GM23338 (cell line): ENCODE measurements around the gene ACAD11. TPM values are rescaled to one million over a fixed set of nuclear protein-coding genes. Genes with fewer than 3 reads are reported as not detected.

ENCODE experiments used
- ATAC-seq: fragments of 200-7000 bp; cut with Tn5 transposase; 3 replicates; pipeline ENCODE4 v1.9.1; 2020
- DNase-seq: peaks from one replicate; pipeline ENCODE4 v3.0.0-alpha.2; 2015; ENCODE audit warnings: low spot score
- H2AFZ ChIP-seq: fragments of 200-600 bp; sonication (generic); 2 replicates; pipeline ENCODE4 v1.8.0; 2016; ENCODE audit warnings: antibody characterized with exemption, mild to moderate bottlenecking, moderate library complexity
- H3F3A ChIP-seq: fragments of 200-600 bp; sonication (generic); replicated peaks from 2 replicates; pipeline ENCODE4 v1.8.0; 2017; ENCODE audit warnings: antibody characterized with exemption, mixed run types, low read depth
- H3K27ac ChIP-seq: fragments of 200-600 bp; sonication (generic); 2 replicates; pipeline ENCODE4 v1.6.1; 2016; ENCODE audit warnings: low read depth
- H3K27me3 ChIP-seq: fragments of 200-600 bp; sonication (generic); 2 replicates; pipeline ENCODE4 v1.8.0; 2016; ENCODE audit warnings: mild to moderate bottlenecking, mixed run types, moderate library complexity; ENCODE audit not compliant: insufficient read depth
- H3K36me3 ChIP-seq: fragments of 200-600 bp; sonication (generic); 2 replicates; pipeline ENCODE4 v1.8.0; 2016; ENCODE audit warnings: mild to moderate bottlenecking; ENCODE audit not compliant: insufficient read depth
- H3K4me1 ChIP-seq: fragments of 200-600 bp; sonication (generic); 2 replicates; pipeline ENCODE4 v1.8.0; 2016; ENCODE audit warnings: mild to moderate bottlenecking, moderate library complexity; ENCODE audit not compliant: insufficient read depth
- H3K4me2 ChIP-seq: fragments of 200-600 bp; sonication (generic); 2 replicates; pipeline ENCODE4 v1.7.1; 2017; ENCODE audit warnings: mixed run types
- H3K4me3 ChIP-seq: fragments of 200-600 bp; sonication (generic); 2 replicates; pipeline ENCODE4 v1.6.1; 2016; ENCODE audit warnings: mixed run types
- H3K79me2 ChIP-seq: fragments of 200-600 bp; sonication (generic); replicated peaks from 2 replicates; pipeline ENCODE4 v1.8.0; 2017; ENCODE audit warnings: mild to moderate bottlenecking; ENCODE audit not compliant: insufficient read depth
- H3K9me2 ChIP-seq: fragments of 200-600 bp; sonication (generic); 2 replicates; pipeline ENCODE4 v1.8.0; 2017; ENCODE audit not compliant: insufficient read depth
- H4K20me1 ChIP-seq: fragments of 200-600 bp; sonication (generic); replicated peaks from 2 replicates; pipeline ENCODE4 v1.8.0; 2017; ENCODE audit warnings: mild to moderate bottlenecking; ENCODE audit not compliant: insufficient read depth
- H3K27ac Mint-ChIP-seq: 2 replicates; pipeline ENCODE4 v1.8.0; 2020; ENCODE audit warnings: inconsistent platforms, mild to moderate bottlenecking, moderate library complexity, mixed read lengths
- H3K27me3 Mint-ChIP-seq: 3 replicates; pipeline ENCODE4 v1.8.0; 2022; ENCODE audit warnings: low read depth, mild to moderate bottlenecking, moderate library complexity, mixed read lengths, inconsistent platforms; ENCODE audit not compliant: insufficient read depth, poor library complexity
- H3K36me3 Mint-ChIP-seq: 3 replicates; pipeline ENCODE4 v1.8.0; 2021; ENCODE audit warnings: low read depth, mild to moderate bottlenecking, inconsistent platforms, moderate library complexity, mixed read lengths
- H3K4me1 Mint-ChIP-seq: 3 replicates; pipeline ENCODE4 v1.8.0; 2020; ENCODE audit warnings: mild to moderate bottlenecking, inconsistent platforms, mixed read lengths
- H3K4me3 Mint-ChIP-seq: 3 replicates; pipeline ENCODE4 v1.8.0; 2021; ENCODE audit warnings: moderate library complexity, mild to moderate bottlenecking, inconsistent platforms, mixed read lengths
- H3K9me3 Mint-ChIP-seq: 3 replicates; pipeline ENCODE4 v1.8.0; 2020; ENCODE audit warnings: moderate library complexity, mild to moderate bottlenecking, inconsistent platforms, mixed read lengths
- CREB1 ChIP-seq: fragments of 250-450 bp; sonication (Bioruptor Pico); IDR thresholded peaks from 2 replicates; pipeline ENCODE4 v1.5.0; 2020; ENCODE audit warnings: low read depth, mild to moderate bottlenecking, moderate library complexity
- CTCF ChIP-seq, 2 experiments: fragments of 200-600 bp in 1 of 2; sonication (generic) in 1 of 2; conservative IDR thresholded peaks; 2 replicates each; pipeline versions ENCODE4 v1.5.1 to v1.6.1; 2016 to 2017; ENCODE audit warnings: antibody characterized with exemption in 2 of 2, low read depth in 2 of 2, mild to moderate bottlenecking in 2 of 2, moderate library complexity in 1 of 2
- ETS1 ChIP-seq: IDR thresholded peaks from 2 replicates; pipeline ENCODE4 v1.6.1; 2016; ENCODE audit warnings: antibody characterized with exemption
- EZH2 ChIP-seq: fragments of 200-600 bp; sonication (generic); IDR thresholded peaks from one replicate; pipeline ENCODE4 v1.8.0; 2017; ENCODE audit warnings: antibody characterized with exemption, mild to moderate bottlenecking, low read depth; ENCODE audit not compliant: unreplicated experiment
- EZH2phosphoT487 ChIP-seq: fragments of 200-600 bp; sonication (generic); IDR thresholded peaks from one replicate; pipeline ENCODE4 v1.8.1; 2018; ENCODE audit warnings: antibody characterized with exemption; ENCODE audit not compliant: unreplicated experiment
- JUNB ChIP-seq: IDR thresholded peaks from one replicate; pipeline ENCODE4 v1.6.1; 2016; ENCODE audit warnings: antibody characterized with exemption; ENCODE audit not compliant: unreplicated experiment
- NANOG ChIP-seq: IDR thresholded peaks from 2 replicates; pipeline ENCODE4 v1.6.1; 2016; ENCODE audit warnings: antibody characterized with exemption, borderline replicate concordance
- POLR2AphosphoS5 ChIP-seq: IDR thresholded peaks from 2 replicates; pipeline ENCODE4 v1.6.1; 2016; ENCODE audit warnings: antibody characterized with exemption, low read depth
- REST ChIP-seq: IDR thresholded peaks from one replicate; pipeline ENCODE4 v1.6.1; 2018; ENCODE audit warnings: antibody characterized with exemption; ENCODE audit not compliant: unreplicated experiment
- STAT1 ChIP-seq: IDR thresholded peaks from one replicate; pipeline ENCODE4 v1.6.1; 2016; ENCODE audit warnings: antibody characterized with exemption; ENCODE audit not compliant: unreplicated experiment
- ZNF114 ChIP-seq: fragments of 250-450 bp; sonication (Bioruptor Pico); IDR thresholded peaks from 2 replicates; pipeline ENCODE4 v1.5.0; 2020; ENCODE audit warnings: mild to moderate bottlenecking, moderate library complexity
- ZNF331 ChIP-seq: fragments of 250-450 bp; sonication (Bioruptor Pico); IDR thresholded peaks from 2 replicates; pipeline ENCODE4 v1.5.0; 2020; ENCODE audit warnings: low read depth, mild to moderate bottlenecking, moderate library complexity
- ZNF462 ChIP-seq: fragments of 250-450 bp; sonication (Bioruptor Pico); IDR thresholded peaks from 2 replicates; pipeline ENCODE4 v1.5.0; 2020; ENCODE audit warnings: mild to moderate bottlenecking, moderate library complexity
- polyA plus RNA-seq: library from polyadenylated mRNA; unstranded; fragments of >200 nt; fragmentation: Nextera tagmentation; extraction: Ambion mirVana; gene quantifications from 2 replicates; pipeline ENCODE4 v1.2.1, GENCODE V29; 2016
- total RNA-seq: library from RNA; depleted of rRNA; stranded (reverse); fragments of >200 nt; shearing (Covaris generic); gene quantifications from 2 replicates; pipeline ENCODE4 v1.2.3, GENCODE V29; 2014

The ACAD11 gene
- total and polyA plus RNA-seq, 2 experiments from 2014 or later, result 11.4 to 17.1 TPM

GRCh38 chr3:132553826-132554225, 105.8 kb downstream of the ACAD11 start:
- Mint-ChIP-seq H3K4me1 (peaks cover 26% of the 10 kb centered on the region), H3K27me3 (no peaks in the 10 kb centered on the region), H3K4me3 (no peak overlapping the region), H3K27ac (no peak overlapping the region), H3K36me3 (no peaks in the 10 kb centered on the region), H3K9me3 (no peaks in the 10 kb centered on the region)
- no peaks in the 10 kb centered on the region for H3F3A ChIP-seq
- H2AFZ ChIP-seq, result no peak overlapping the region
- no peaks in the 10 kb centered on the region for H3K27me3 ChIP-seq
- H3K36me3 ChIP-seq, result no peaks in the 10 kb centered on the region
- no peak overlapping the region; the same call in 1 of the 2 replicates for H3K4me2 ChIP-seq
- H3K4me3 ChIP-seq, result no peak overlapping the region
- H3K27ac ChIP-seq, result no peak overlapping the region; the same call in 1 of the 2 replicates
- no peaks in the 10 kb centered on the region for H3K9me2 ChIP-seq
- no peaks in the 10 kb centered on the region for H3K79me2 ChIP-seq
- no peak for TF ChIP-seq ZNF331
- no peak for TF ChIP-seq STAT1
- TF ChIP-seq EZH2phosphoT487, result no peak
- TF ChIP-seq EZH2, result no peak
- TF ChIP-seq CTCF (conservative IDR thresholded peaks at IDR 0.05; ENCODE audit: low read depth in 2 of 2), result no peak
- TF ChIP-seq REST, result no peak
- no peak for TF ChIP-seq JUNB
- TF ChIP-seq ZNF114 (CRISPR knock-in tag), result no peak
- no peak for TF ChIP-seq NANOG
- TF ChIP-seq POLR2AphosphoS5, result no peak
- TF ChIP-seq ETS1, result no peak
- no peak for TF ChIP-seq CREB1 (CRISPR knock-in tag)
- TF ChIP-seq ZNF462 (CRISPR knock-in tag), result no peak
- ATAC-seq, result no peak
- DNase-seq, result no peak
- no peaks in the 10 kb centered on the region for H4K20me1 ChIP-seq
- peaks cover 17% of the 10 kb centered on the region; the same call in 1 of the 2 replicates for H3K4me1 ChIP-seq
